GM12874 (cell line): Measurements from ENCODE around the gene ARHGEF10L.

Experiments
- CTCF ChIP-seq: IDR thresholded peaks from 2 replicates; pipeline ENCODE4 v1.5.1; 2011; ENCODE audit warnings: low read depth, mild to moderate bottlenecking, control low read depth, low read length, moderate library complexity; ENCODE audit not compliant: insufficient read depth

The ARHGEF10L gene

GRCh38 chr1:17627239-17628052, 87.9 kb downstream of the ARHGEF10L start:
- TF ChIP-seq CTCF = no peak

GRCh38 chr1:17629460-17629859, 90.0 kb downstream of the ARHGEF10L start:
- peak; percentile 37; the same call in 1 of the 2 replicates for TF ChIP-seq CTCF

- no peak for TF ChIP-seq CTCF
Measured at GRCh38 chr1:17630048-17630830, 90.7 kb downstream of the ARHGEF10L start.

GRCh38 chr1:17630986-17631385, 91.5 kb downstream of the ARHGEF10L start:
- TF ChIP-seq CTCF = no peak

GRCh38 chr1:17631410-17631809, 91.9 kb downstream of the ARHGEF10L start:
- no peak for TF ChIP-seq CTCF

GRCh38 chr1:17632106-17632505, 92.6 kb downstream of the ARHGEF10L start:
- TF ChIP-seq CTCF = no peak

GRCh38 chr1:17632541-17633184, 93.2 kb downstream of the ARHGEF10L start:
- TF ChIP-seq CTCF = no peak
